DOHH2 (cell line): Measurements from ENCODE around the gene SCTR.

ENCODE experiments used
- CTCF ChIP-seq: fragments of 200-600 bp; sonication (generic); IDR thresholded peaks from one replicate; pipeline ENCODE4 v1.5.1; 2014; ENCODE audit warnings: antibody characterized with exemption, mild to moderate bottlenecking, low read depth, low read length; ENCODE audit not compliant: poor library complexity, severe bottlenecking
- EZH2phosphoT487 ChIP-seq: fragments of 200-600 bp; sonication (generic); IDR thresholded peaks from 2 replicates; pipeline ENCODE4 v1.6.1; 2017; ENCODE audit warnings: borderline replicate concordance, mild to moderate bottlenecking, antibody characterized with exemption, low read length, moderate library complexity, mixed read lengths

GRCh38 chr2:119494163-119494790, 30.0 kb downstream of the SCTR start:
- TF ChIP-seq CTCF (no peak), EZH2phosphoT487 (no peak)
